ENCODE results near the gene CAMTA1.

The CAMTA1 gene

GRCh38 chr1:7684132-7684531 is 898.9 kb downstream of the CAMTA1 start:
- TF ChIP-seq ZNF629 (tag by site-specific recombination; IDR thresholded peaks at IDR 0.05) (no peak), SP3 (tag by site-specific recombination; IDR thresholded peaks at IDR 0.05) (no peak), ZNF121 (tag by site-specific recombination; IDR thresholded peaks at IDR 0.05) (no peak), ZNF423 (tag by site-specific recombination; IDR thresholded peaks at IDR 0.05) (no peak), ZNF549 (tag by site-specific recombination; IDR thresholded peaks at IDR 0.05) (no peak), ZNF24 (tag by site-specific recombination; IDR thresholded peaks at IDR 0.05) (no peak), ZNF555 (tag by site-specific recombination; conservative IDR thresholded peaks at IDR 0.05) (no peak), ZNF660 (tag by site-specific recombination; IDR thresholded peaks at IDR 0.05) (no peak), GLIS1 (tag by site-specific recombination; IDR thresholded peaks at IDR 0.05) (no peak), ZNF280C (tag by site-specific recombination; IDR thresholded peaks at IDR 0.05) (no peak), ZNF704 (tag by site-specific recombination; IDR thresholded peaks at IDR 0.05) (no peak), PBX3 (CRISPR knock-in tag; IDR thresholded peaks at IDR 0.05) (no peak), MZF1 (tag by site-specific recombination; IDR thresholded peaks at IDR 0.05; ENCODE audit: borderline replicate concordance) (no peak)
- Histone ChIP-seq H3K27ac (ENCODE audit: extremely low read depth, low read depth, low read length) (no peak overlapping the region), H3K4me3 (ENCODE audit: low read depth, low read length) (no peak overlapping the region), H3K4me1 (ENCODE audit: control insufficient read depth, insufficient read depth, low read length) (no peaks in the 10 kb centered on the region), H3K36me3 (ENCODE audit: control insufficient read depth in 2 of 2, insufficient read depth in 1 of 2, low read length in 2 of 2) (no peaks in the 10 kb centered on the region), H3K9me3 (ENCODE audit: control insufficient read depth, insufficient read depth, low read depth, low read length) (no peaks in the 10 kb centered on the region)
- CTCF ChIA-PET = interaction anchor here (1.1 to 9.1 kb wide), 4 partner anchors 10 to 68 kb away, joined by 4 to 93 read pairs (median 5); no protein-coding TSS in a partner anchor
- POLR2A ChIA-PET = no interaction called here

- H3K4me1 ChIP-seq (ENCODE audit: control insufficient read depth, insufficient read depth, low read length) = no peaks in the 10 kb centered on the region
- TF ChIP-seq ZNF664 (tag by site-specific recombination; IDR thresholded peaks at IDR 0.05) (peak; percentile 56; the same call in 1 of the 2 replicates), ZNF548 (tag by site-specific recombination; IDR thresholded peaks at IDR 0.05) (no peak), ZNF513 (tag by site-specific recombination; IDR thresholded peaks at IDR 0.05) (no peak)
- no peaks in the 10 kb centered on the region for H3K36me3 ChIP-seq (ENCODE audit: control insufficient read depth in 2 of 2, insufficient read depth in 1 of 2, low read length in 2 of 2)
- no peak overlapping the region for H3K4me3 ChIP-seq (ENCODE audit: low read depth, low read length)
- POLR2A ChIA-PET = no interaction called here
- H3K27ac ChIP-seq (ENCODE audit: extremely low read depth, low read depth, low read length) = no peak overlapping the region
- CTCF ChIA-PET = interaction anchor here (9.1 kb wide), 1 partner anchor 16 kb away, joined by 93 read pairs; no protein-coding TSS in a partner anchor
- no peaks in the 10 kb centered on the region for H3K9me3 ChIP-seq (ENCODE audit: control insufficient read depth, insufficient read depth, low read depth, low read length)
Measured at GRCh38 chr1:7684861-7685635, 899.8 kb downstream of the CAMTA1 start.

All from HEK293 (cell line).